GDM1 (cell line): Measurements from ENCODE around the gene GIGYF2.
"Not testable (repeated sequence)": the region's sequence is repeated elsewhere in the genome, so short reads cannot be mapped to it uniquely, and the experiment has no call there.

Experiments used
- DNase-seq: peaks from one replicate; lab custom pipeline; 2025; lab: John Stamatoyannopoulos, UW

GIGYF2 gene

DNA sequence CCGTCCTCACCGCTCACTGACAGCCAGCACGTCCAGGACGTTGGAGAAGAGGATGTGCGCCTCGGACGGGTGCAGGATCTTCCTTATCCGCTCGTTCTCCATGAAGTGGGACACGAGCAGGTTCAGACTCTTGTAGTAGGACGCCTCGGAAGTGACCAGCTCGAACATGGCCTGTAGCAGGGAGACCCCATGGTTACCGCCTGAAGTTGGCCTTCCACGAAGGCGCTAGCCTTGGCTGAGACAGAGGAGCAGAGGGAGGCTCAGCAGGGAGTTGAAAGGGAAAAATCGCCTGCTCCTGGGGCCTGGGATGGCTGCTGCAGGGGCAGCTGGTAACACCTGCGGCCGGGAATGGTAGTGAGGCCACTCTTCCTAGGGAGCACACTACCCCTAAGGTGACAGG is 197.6 kb downstream of the GIGYF2 start:
- no peak for DNase-seq

DNA sequence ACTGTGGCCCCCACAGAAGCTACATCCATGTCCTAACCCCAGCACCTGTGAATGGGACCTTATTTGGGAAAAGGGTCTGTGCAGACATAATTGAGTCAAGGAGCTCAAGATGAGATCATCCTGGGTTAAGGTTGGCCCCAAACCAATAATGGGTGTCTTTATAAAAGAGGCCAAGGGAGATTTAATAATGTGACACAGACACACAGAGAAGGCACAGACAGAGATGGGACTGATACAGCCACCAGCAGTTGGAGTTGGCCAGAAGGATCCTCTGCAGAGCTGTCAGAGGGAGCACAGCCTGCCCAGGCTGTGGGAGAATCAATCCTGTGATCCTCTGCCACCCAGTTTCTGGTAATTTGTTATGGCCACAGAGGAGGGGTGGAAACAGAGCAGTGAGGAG is 199.0 kb downstream of the GIGYF2 start:
- DNase-seq: no peak

DNA sequence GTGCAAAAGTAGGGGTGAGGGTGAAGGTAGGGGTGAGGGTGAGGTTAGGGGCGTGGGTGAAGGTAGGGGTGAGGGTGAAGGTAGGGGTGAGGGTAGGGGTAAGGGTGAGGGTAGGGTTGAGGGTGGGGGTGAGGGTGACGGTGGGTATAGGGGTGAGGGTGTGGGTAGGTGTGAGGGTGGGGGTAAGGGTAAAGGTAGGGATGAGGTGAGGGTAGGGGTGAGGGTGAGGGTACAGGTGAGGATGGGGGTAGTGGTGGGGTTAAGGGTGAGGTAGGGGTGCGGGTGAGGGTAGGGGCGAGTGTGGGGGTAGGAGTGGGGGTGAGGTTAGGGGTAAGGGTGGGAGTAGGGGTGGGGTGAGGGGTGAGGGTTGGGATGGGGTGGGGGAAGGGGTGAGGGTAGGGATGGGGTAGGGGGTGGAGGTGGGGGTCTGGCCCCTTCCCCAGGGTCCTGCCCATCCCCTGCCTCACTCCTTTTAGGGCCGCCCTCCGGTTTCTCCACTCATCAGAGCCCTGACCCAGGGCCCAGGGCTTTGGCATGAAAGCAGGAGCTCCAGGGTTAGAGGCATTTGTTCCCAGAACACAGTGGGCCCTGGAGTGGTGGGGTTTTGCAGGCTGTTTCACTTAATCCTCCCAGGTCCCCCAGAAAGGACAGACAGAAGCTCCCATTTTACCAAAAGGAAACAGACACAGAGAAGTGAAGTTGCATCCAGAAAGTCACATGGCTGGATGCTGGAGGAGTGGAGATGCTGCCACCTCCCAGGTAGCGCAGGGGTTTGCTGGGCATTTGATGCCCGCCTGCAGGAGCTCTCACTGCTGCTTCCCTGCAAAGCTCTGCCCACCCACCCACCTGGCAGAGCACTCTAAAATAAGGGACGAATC is 199.8 kb downstream of the GIGYF2 start:
- DNase-seq: no peak

DNA sequence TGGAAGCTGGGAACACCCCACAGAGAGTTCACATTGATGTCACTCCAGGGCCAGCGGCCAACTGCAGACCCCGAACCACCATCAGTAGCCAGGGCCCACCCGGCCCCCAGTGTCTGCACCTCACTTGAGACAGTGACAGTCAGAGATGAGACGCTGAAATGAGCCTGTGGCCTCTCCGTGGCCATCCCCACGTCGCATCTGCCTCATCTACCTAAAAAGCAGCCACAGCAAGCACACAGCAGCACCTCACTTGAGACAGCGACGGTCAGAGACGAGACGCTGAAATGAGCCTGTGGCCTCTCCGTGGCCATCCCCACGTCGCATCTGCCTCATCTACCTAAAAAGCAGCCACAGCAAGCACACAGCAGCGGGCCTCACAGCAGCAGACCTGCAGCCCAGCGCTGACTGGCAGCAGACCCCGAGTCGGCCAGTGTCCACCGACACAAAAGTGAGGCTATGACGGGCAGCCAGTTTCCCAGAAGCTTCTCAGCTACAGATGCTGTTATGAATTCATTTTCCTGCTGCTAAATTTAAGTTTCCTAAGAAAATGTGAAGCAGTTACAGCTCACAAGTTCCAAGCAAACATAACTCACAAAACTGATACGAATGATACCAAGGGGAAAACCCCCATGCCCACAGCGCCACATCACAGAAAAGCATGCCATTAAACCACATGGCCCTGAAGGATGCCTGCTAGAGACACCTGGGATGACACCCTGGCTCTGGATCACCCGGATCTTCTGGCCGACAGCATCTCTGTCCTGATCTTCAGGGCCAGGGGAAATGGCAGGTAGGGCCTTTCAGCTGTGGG is 200.7 kb downstream of the GIGYF2 start:
- no peak for DNase-seq

DNA sequence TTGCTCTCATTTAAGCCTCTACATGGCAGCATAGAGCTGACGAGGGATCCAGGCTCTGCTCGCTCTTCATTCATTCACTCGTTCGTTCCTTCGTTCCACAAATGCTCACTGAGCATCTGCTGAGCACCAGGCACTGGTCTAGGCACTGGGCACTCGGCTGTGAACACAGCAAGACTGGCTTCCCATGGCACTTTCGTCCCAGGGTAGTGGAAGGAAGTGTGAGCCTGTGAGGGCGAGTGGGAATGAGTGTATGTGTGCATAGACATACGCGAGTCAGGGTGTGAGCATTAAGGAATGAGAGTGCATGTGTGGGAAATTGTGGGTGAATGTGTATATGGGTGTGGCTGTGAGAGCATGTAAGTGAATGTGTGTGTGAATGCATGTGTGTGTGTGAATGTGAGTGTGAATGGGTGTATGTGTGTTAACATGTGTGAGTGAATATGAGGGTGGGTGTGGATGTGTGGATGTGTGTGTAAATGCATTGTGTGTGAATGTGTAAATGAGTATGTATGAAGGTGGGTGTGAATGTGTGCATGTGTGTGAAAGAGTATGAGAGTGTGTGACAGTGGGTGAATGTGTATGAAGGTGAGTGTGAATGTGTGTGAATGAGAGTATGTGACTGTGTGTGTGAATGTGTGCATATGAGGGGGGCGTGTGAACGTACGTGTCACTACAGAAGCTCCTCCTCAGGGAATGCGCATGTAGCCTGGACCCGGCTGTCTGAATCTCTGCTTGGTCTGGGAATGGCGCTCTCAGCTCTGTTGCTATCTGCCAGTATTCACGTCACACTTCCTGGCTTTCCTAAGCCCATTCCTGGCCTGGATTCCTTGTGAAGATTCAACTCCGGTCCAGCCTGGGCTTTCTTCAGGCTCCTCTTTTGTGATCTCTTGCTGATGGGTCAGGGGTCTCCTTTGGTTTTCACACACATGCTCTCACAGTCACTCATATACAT is 201.7 kb downstream of the GIGYF2 start:
- no peak for DNase-seq

DNA sequence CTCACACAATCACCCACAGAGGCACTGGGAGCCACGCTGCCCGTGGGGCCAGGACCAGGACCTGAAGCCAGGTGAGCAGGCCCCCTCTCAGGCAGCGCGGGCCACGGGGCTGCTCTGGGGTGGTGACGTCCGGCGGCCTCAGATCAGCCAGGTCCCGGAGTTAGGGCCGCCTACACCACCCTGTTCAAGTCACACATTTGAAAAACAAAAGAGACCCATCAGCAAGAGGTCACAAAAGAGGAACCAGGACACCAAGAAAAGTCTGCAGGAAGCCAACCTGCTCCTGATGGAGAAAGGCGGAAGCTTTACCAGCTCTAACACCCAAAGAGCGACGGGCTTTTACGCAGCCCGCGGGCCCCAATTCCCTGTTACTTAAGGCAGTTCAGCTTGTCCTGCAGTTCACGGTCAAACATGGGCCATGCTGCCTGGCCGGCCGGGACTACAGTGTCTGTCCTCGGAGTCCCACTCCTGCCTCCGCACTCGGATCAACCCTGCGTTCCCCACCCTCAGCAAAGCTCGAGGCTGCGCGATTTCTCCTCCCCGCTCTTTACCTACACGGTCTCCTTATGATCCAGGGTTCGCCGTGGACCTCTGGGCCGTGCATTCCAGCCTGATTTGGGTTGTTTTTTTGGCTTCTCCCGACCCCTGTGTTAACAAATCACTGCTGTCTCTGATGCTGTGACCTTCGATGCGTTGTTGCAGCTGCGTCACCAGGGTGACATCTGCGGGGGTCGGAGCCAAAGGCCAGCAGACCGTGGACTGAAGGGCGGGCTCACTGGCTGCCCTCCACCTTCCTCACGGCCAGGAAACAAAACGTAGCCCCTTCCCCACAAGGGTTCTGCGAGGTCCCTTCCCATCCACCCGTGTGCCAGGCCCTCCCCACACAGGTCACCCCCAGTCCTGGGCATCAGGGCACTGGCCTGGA is 203.9 kb downstream of the GIGYF2 start:
- DNase-seq: no peak

DNA sequence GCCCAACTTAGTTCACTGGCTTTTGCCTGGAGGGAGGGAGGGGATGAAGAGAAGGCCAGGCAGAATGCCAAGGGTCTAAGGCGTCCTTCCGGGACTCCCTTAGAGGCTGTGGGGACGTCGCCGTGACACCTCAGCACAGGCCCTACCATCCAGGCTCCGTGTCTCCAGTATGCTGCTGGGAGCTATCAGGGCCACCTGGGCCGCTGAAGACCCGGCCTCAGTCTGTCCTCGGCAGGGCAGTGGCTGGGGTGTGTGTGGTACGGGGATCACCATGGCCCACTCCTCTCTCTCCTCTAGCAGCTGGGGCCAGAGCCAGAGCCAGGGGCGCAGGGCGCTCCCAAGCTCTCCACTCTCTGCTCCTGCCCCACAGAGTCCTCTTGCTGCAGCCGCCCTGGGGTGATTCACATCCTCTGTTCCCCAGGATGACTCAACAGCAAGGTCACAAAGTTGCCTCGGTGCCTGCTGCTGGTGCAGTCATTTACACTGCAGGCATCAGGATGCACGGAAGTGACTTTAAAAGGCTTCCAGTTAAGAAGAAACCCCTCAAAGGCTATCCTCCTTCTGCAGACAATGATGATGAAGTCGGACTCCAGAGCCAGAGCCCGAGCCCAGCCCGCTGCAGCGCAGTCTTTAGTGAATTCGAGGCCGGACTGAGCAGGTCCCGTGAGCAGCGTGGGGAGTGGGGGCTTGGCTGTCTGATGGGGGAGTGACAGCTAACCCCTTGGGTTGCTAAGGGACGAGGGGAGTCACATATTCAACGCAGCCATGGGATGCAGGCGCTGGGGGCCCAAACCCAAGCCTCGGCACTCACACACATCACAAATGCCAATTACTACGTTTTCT is 204.8 kb downstream of the GIGYF2 start:
- DNase-seq: peak; percentile 62

DNA sequence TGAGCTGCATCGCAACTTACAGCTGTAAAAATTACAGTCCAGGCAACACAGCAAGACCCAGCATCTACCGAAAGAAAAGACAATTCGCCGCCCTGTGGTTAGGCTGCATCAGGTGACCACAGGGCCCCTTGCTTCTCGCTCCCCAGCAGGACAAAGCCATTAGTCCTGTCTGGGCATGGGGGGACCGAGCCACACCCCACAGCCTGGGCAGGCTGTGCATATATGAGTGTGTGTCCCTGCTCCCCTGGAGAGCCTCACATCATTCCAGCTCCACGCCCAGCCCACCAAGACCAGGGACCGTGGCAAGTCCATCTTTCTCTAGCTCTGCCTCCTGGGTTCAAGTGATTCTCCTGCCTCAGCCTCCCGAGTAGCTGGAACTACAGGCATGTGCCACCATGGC is 206.9 kb downstream of the GIGYF2 start:
- DNase-seq: no peak

DNA sequence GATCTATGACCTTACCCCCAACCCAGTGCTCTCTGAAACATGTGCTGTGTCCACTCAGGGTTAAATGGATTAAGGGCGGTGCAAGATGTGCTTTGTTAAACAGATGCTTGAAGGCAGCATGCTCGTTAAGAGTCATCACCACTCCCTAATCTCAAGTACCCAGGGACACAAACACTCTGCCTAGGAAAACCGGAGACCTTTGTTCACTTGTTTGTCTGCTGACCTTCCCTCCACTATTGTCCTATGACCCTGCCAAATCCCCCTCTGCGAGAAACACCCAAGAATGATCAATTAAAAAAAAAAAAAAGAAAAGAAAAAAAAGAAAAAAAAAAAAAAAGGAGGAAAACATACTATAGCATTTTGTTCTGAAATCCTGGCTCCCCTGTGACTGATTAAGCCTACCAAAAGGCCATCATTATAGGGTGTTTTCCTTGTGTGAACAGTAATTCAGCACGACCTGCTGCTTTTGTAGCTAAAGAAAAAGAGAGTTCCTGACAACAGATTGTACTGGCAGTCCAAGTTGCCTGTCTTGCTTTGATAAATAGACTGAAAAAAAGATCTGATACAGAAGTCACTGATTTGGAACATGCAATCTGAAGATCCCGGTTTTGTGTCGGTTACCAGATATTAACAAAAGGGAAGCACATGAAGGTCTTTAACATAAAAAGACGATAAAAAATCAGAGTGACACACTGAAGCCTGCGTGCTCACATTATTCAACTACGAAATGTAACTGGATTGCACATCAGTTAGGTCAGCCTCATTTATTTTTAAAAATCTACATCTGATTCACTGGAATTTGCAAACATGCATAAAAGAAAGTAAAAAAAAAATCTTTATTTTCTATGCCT is 210.0 kb downstream of the GIGYF2 start:
- DNase-seq: not testable (repeated sequence)

DNA sequence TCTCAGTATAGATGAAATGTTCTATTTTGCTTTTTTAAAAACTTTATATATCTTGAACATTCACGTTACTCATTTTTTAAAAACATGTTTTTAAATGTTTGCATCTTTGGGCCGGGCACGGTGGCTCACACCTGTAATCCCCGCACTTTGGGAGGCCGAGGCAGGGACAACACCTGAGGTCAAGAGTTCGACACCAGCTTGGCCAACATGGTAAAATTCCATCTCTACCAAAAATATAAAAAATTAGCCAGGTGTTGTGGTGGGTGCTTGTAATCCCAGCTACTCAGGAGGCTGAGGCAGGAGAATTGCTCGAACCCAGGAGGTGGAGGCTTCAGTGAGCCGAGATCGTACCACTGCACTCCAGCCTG is 210.6 kb downstream of the GIGYF2 start:
- not testable (repeated sequence) for DNase-seq

DNA sequence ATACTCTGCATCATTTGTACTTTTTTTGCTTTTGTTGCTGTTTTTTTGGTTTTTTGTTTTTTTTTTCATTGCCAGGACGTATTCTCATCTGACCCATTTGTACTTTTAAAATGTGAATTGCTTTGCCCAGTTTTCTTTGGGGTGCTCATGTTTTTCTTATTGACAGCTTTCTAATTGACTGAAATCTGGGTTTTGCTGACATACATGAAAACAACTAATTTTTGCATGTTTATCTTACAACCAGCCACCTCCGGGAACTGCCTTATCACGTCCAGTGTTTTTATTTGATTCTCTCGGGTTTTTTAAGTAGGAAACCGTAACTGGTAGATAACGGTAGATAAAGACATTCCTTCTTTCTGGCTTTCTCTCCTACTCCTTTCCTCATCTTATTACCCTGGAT is 211.6 kb downstream of the GIGYF2 start:
- no peak for DNase-seq
